Kidney glomerular epithelial cell (primary cell): ENCODE results near the gene NEAT1.
"Not testable (repeated sequence)": the region's sequence is repeated elsewhere in the genome, so short reads cannot be mapped to it uniquely, and the experiment has no call there.

Experiments
- DNase-seq: peaks from one replicate; lab custom pipeline; 2025; lab: John Stamatoyannopoulos, UW

The NEAT1 gene

DNA sequence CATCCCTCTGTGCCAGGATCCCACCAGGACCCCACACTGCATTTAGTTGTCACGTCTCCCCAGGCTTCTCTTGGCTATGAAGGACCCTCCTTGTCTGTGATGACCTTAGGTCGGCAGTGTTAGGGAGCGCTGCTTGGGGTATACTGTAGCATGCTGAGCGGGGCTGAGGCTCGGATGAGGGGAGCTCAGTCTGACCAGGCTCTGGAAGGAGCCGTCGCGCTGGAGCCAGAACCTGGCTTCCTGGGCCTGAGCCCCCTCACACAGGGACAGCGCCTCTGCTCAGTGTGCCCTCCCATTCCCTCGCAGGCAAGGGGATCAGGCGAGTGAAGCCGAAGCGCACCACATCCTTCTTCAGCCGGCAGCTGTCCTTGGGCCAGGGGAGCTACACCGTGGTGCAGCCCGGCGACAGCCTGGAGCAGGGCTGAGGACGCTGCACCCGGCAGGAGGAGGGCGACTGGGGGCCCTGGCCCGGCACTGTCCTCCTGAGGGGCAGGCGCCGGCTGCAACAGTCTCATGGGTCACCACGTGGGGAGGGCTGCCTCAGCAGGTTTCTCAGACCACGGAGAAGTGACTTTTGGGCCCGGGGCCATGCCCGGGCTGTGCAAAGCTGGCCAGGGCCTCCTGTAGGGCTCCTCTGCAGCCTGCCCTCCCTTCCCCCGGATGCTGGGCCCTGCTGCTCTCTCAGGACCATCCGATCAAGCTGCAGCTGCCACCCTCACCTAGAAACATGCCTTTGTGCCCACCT is 11.5 kb upstream of the NEAT1 start:
- no peak for DNase-seq

- DNase-seq = no peak
Measured at GRCh38 chr11:65411681-65412070, 10.9 kb upstream of the NEAT1 start.

DNA sequence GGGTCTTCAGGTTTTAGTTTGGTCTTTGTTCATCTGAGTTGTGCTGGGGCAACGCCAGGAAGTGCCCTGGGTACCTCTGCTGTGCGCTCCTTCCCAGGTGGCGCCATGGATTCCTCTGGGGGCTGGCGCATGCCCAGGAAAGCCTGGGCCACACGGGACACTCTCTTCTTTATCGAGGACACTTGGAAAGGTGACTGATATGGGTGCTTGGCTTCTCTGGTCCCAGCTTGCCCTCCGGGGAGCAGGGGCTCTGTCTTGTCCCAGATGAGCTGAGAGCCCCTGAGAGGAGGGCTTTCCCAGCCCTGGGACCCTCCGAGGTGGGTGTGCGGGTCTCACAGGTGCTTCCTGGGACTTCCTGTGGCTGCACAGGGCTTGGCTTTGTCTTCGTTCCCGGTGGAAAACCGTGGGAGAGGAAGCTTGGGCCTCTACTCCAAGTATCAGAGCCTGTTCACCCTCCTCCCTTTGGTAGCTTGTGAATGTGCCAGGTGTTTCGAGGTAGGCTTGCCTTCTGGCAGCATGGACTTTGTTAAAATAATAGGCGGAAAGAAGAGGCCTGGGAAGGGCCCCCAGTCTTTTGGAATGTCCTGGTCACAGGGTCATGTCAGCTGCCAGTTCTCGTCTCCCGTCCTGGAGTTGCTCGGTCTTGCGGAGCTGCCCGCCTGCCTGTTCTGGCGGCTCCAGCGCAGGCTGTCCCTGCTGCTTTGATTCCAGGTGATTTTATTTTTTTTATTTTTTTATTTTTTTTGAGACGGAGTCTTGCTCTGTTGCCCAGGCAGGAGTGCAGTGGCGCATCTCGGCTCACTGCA is 10.1 kb upstream of the NEAT1 start:
- DNase-seq = no peak

GRCh38 chr11:65413077-65413664 is 9.4 kb upstream of the NEAT1 start:
- not testable (repeated sequence) for DNase-seq

- no peak for DNase-seq
Measured at GRCh38 chr11:65414776-65415498, 7.7 kb upstream of the NEAT1 start.

DNA sequence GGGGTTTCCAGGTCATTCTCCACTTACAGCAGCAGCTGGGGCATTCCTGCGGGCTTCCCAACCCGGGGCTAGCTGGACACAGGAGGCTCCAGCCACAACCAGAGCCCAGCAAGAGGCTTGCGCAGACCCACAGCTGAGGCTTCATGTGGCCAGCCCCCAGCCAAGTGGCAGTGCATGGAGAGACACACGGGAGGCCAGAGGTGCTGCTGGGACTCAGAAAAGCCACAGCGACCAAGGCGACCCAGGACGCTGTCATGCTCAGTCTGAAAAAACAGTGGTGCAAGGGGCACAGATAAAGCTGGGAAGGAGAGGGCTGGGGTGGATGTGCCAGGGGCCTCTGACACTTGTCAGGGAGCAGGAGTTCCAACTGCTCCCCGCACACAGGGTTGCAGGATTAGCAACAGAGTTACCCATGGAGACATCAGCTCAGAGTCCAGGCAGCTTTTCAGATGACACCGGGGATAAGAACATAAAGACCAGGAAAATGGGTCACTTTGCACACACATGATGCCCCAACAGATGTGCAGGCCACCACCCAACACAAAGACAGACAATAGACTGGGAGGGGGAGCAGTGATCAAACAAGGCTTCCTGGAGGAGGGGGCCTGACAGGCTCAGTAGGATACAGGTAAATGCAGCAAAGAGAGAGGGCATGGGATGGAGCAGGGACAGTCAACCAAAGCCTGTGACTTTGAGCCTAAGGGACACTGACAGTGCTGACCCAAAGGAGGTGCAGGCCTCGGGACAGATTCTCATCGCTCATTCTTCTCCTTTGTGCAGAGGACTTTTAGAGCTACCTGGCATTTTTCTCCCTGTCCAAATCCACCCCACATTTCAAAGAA is 6.9 kb upstream of the NEAT1 start:
- DNase-seq = no peak

- no peak for DNase-seq
Measured at GRCh38 chr11:65416341-65416824, 6.2 kb upstream of the NEAT1 start.

GRCh38 chr11:65416841-65417701 is 5.5 kb upstream of the NEAT1 start:
- DNase-seq = no peak

DNA sequence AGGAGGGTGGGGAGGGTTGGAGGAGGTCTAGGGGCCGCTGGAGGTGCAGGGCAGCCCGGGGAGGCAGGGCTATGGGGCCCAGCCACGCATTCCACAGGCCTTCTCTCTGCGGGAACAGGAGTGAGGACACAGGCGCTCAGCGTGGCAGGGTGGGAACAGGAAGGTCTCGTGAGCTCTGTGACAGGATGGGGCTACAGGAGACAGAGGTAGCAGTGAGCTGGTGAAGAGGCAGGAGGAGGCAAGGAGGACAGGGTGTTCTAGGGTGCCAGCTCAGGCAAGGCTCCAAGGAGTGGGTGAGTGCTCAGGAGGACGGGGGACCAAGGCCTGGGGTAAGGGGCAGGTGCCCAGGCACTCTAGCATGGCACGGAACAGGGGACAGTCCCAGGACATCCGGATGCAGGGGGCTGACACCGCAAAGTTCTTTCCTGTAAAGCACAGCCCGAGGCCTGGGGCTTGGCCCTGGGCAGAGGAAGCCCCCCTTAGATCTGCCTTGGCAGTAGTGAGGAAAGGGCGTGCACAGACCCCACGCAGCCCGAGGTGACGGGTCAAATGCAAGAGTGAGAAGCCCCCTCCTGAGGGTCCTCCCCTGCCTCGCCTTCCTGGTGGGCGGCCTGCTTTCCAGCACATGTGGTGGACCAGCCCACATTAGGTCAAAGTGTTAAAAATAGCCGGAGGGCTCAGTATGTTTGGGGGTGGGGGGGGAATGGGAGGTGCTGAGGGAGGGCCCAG is 4.7 kb upstream of the NEAT1 start:
- DNase-seq = no peak

- no peak for DNase-seq
Measured at GRCh38 chr11:65418431-65418680, 4.2 kb upstream of the NEAT1 start.

- DNase-seq = no peak
Measured at GRCh38 chr11:65418681-65419459, 3.7 kb upstream of the NEAT1 start.

DNA sequence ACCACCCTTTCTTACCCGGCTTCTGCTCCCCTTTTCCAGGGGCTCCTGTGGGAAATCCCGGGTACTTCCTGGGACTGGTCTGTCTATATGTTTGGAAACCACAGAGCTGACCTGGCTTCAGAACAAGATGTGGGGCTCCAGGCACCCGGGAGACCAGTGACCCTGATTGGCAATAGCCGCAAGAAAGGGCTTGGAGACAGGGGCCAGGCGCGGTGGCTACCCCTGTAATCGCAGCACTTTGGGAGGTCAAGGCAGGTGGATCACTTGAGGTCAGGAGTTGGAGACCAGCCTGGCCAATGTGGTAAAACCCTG is 3.2 kb upstream of the NEAT1 start:
- no peak for DNase-seq

- DNase-seq = no peak
Measured at GRCh38 chr11:65419772-65420481, 2.7 kb upstream of the NEAT1 start.

- DNase-seq = no peak
Measured at GRCh38 chr11:65420506-65420905, 2.1 kb upstream of the NEAT1 start.

- DNase-seq = no peak
Measured at GRCh38 chr11:65420979-65421793, 1.4 kb upstream of the NEAT1 start.

DNA sequence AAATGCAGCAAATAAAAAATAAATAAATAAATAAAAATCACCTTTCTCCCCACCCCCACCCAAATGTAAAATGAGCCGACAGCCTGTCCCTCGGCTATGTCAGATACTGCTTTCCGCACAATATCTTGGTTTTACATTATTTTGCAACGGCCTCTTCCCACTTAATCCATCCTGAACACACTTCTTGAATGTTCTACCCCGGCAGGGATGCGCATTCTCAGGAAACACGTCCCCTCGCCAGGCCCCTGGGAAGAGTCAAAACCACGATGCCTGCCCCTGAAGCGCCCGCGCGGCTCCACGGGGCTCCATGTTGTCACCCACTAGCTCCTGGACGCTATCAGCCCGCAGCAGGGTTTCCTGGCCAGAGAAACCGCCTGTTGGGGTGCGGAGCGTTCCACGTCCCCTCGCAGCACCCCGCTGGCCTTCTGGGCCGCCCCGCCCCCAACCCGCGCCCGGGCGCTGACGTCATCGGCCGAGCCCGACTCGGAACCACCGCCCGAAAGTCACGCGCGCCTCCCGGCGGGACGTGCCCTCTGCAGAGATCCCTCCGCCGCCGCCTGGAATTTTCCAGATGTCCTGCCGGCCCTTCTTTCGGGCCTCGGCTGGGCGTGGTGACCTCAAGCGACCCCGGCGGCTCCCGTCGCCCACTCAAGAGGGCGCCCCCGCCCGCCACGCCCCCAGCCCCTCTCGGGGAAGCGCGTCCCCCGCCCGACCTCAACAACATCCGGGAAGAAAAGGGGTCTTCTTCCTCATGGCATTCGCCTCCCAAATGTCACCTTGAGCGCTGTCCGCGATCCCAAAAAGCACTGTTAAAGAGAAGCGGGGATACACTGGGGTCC is 585 bp upstream of the NEAT1 start:
- no peak for DNase-seq
